HS-5 (cell line): ENCODE results near the gene ULBP3.
A peak's percentile ranks its signal among the peaks of the same experiment; 100 is the strongest.

Experiments
- DNase-seq: peaks from one replicate; pipeline ENCODE4 v3.0.0-alpha.2; 2012; ENCODE audit warnings: low read depth

Gene ULBP3

GRCh38 chr6:150068720-150069648, at the start of gene ULBP3:
Gene ULBP3 (minus strand): TSS chr6:150069121. CDS start chr6:150069066, 55 bp downstream.
- peak; percentile 76 for DNase-seq

GRCh38 chr6:150118627-150119026, 49.7 kb upstream of the ULBP3 start:
- DNase-seq: no peak

GRCh38 chr6:150118203-150118602, 49.3 kb upstream of the ULBP3 start:
- DNase-seq: no peak

GRCh38 chr6:150116200-150116800, 47.4 kb upstream of the ULBP3 start:
- no peak for DNase-seq

GRCh38 chr6:150115769-150116168, 46.8 kb upstream of the ULBP3 start:
- DNase-seq: no peak

GRCh38 chr6:150112233-150112632, 43.3 kb upstream of the ULBP3 start:
- DNase-seq: no peak

- no peak for DNase-seq
These were observed 33.9 kb upstream of the ULBP3 start for GRCh38 chr6:150102750-150103270.

GRCh38 chr6:150100745-150101144, 31.8 kb upstream of the ULBP3 start:
- DNase-seq: no peak

- no peak for DNase-seq
These were observed 31.0 kb upstream of the ULBP3 start for GRCh38 chr6:150099953-150100352.

GRCh38 chr6:150099546-150099945, 30.6 kb upstream of the ULBP3 start:
- DNase-seq: no peak

- DNase-seq: no peak
These were observed 29.2 kb upstream of the ULBP3 start for GRCh38 chr6:150098155-150098554.

- no peak for DNase-seq
These were observed 24.5 kb upstream of the ULBP3 start for GRCh38 chr6:150093397-150093796.

GRCh38 chr6:150091476-150091875, 22.6 kb upstream of the ULBP3 start:
- no peak for DNase-seq

GRCh38 chr6:150090328-150090727, 21.4 kb upstream of the ULBP3 start:
- no peak for DNase-seq

- DNase-seq: no peak
These were observed 19.7 kb upstream of the ULBP3 start for GRCh38 chr6:150088481-150089154.

- DNase-seq: no peak
These were observed 18.4 kb upstream of the ULBP3 start for GRCh38 chr6:150087336-150087735.

- DNase-seq: no peak
These were observed 17.1 kb upstream of the ULBP3 start for GRCh38 chr6:150086026-150086425.

GRCh38 chr6:150084426-150084825, 15.5 kb upstream of the ULBP3 start:
- no peak for DNase-seq

- DNase-seq: no peak
These were observed 14.9 kb upstream of the ULBP3 start for GRCh38 chr6:150083839-150084238.

GRCh38 chr6:150081702-150082101, 12.8 kb upstream of the ULBP3 start:
- no peak for DNase-seq

GRCh38 chr6:150079604-150080003, 10.7 kb upstream of the ULBP3 start:
- no peak for DNase-seq

- DNase-seq: no peak
These were observed 9.9 kb upstream of the ULBP3 start for GRCh38 chr6:150078788-150079187.
